ENCODE data around the gene CCHCR1. TPM values are rescaled to one million over a fixed set of nuclear protein-coding genes. Genes with fewer than 3 reads are reported as not detected.

CCHCR1 gene
- total and polyA plus RNA-seq, 2 experiments from 2014 or later, result 19.8 to 46.7 TPM

DNA sequence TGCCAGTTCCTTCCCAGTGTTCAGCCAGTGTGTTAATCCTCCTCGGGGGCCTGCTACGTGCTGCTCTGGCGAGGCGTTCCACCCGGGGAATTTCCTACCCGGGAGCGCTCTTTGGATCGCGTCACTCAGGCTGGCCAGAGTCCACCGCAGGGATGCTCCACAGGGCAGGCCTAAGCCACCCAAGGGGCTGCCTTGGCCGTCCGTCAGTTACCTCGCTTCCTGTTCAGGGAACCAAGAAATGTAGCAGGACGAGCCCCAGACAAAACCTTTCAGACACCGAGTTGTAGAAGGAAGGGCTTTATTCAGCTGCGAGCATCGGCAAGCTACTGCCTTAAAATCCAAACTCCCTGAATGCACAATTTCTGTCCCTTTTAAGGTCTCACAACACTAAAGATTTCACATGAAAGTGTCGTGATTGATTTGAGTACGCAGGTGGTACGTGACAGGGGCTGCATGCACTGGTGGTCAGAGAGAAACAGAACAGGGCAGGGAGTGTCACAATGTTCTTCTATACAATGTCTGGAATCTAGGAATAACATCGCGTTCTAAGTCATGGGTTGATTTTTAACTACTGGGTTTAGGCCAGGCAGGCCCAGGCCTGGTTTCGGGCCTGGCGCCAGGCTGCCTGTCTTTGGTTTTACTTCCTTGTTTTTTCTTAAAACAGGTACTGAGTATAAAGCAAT, 28.6 kb upstream of the CCHCR1 start:
- no peak overlapping the region for H3K4me2 ChIP-seq
- H3K9me2 ChIP-seq (ENCODE audit: insufficient read depth), result no peaks in the 10 kb centered on the region
- H3K4me1 ChIP-seq (ENCODE audit: insufficient read depth), result peaks cover 44% of the 10 kb centered on the region
- no peak overlapping the region; the same call in 2 of the 3 replicates for H3K4me3 Mint-ChIP-seq
- no peak for DNase-seq (ENCODE audit: low spot score)
- H3K79me2 ChIP-seq (replicated peaks; ENCODE audit: insufficient read depth), result no peaks in the 10 kb centered on the region; the same call in 1 of the 2 replicates
- H3K27me3 ChIP-seq (ENCODE audit: insufficient read depth), result no peaks in the 10 kb centered on the region
- H3K36me3 Mint-ChIP-seq (ENCODE audit: low read depth), result peaks cover 3% of the 10 kb centered on the region; the same call in 2 of the 3 replicates
- H3K4me3 ChIP-seq, result no peak overlapping the region
- peaks cover 3% of the 10 kb centered on the region for H3K27me3 Mint-ChIP-seq (ENCODE audit: insufficient read depth, low read depth, poor library complexity)
- H3K36me3 ChIP-seq (ENCODE audit: insufficient read depth), result no peaks in the 10 kb centered on the region; the same call in 1 of the 2 replicates
- H3K4me1 Mint-ChIP-seq, result peaks cover 32% of the 10 kb centered on the region
- H3K27ac Mint-ChIP-seq, result no peak overlapping the region
- no peak for ATAC-seq
- no peak overlapping the region for H3K27ac ChIP-seq (ENCODE audit: low read depth)
- no peaks in the 10 kb centered on the region for H4K20me1 ChIP-seq (replicated peaks; ENCODE audit: insufficient read depth)
- no peak overlapping the region for H2AFZ ChIP-seq
- 0 out of 3 replicates have a peak, but pooled peaks cover 4% of the 10 kb centered on the region for H3K9me3 Mint-ChIP-seq
- TF ChIP-seq NANOG (IDR thresholded peaks at IDR 0.05; ENCODE audit: borderline replicate concordance) (no peak), EZH2phosphoT487 (IDR thresholded peaks at IDR 0.05; ENCODE audit: unreplicated experiment) (no peak), ZNF331 (CRISPR knock-in tag; IDR thresholded peaks at IDR 0.05; ENCODE audit: low read depth) (no peak), CREB1 (CRISPR knock-in tag; IDR thresholded peaks at IDR 0.05; ENCODE audit: low read depth) (no peak), EZH2 (IDR thresholded peaks at IDR 0.05; ENCODE audit: low read depth, unreplicated experiment) (no peak), STAT1 (IDR thresholded peaks at IDR 0.05; ENCODE audit: unreplicated experiment) (no peak), JUNB (IDR thresholded peaks at IDR 0.05; ENCODE audit: unreplicated experiment) (no peak), ZNF114 (CRISPR knock-in tag; IDR thresholded peaks at IDR 0.05) (no peak), POLR2AphosphoS5 (IDR thresholded peaks at IDR 0.05; ENCODE audit: low read depth) (no peak)
- TF ChIP-seq, protein P1, sequence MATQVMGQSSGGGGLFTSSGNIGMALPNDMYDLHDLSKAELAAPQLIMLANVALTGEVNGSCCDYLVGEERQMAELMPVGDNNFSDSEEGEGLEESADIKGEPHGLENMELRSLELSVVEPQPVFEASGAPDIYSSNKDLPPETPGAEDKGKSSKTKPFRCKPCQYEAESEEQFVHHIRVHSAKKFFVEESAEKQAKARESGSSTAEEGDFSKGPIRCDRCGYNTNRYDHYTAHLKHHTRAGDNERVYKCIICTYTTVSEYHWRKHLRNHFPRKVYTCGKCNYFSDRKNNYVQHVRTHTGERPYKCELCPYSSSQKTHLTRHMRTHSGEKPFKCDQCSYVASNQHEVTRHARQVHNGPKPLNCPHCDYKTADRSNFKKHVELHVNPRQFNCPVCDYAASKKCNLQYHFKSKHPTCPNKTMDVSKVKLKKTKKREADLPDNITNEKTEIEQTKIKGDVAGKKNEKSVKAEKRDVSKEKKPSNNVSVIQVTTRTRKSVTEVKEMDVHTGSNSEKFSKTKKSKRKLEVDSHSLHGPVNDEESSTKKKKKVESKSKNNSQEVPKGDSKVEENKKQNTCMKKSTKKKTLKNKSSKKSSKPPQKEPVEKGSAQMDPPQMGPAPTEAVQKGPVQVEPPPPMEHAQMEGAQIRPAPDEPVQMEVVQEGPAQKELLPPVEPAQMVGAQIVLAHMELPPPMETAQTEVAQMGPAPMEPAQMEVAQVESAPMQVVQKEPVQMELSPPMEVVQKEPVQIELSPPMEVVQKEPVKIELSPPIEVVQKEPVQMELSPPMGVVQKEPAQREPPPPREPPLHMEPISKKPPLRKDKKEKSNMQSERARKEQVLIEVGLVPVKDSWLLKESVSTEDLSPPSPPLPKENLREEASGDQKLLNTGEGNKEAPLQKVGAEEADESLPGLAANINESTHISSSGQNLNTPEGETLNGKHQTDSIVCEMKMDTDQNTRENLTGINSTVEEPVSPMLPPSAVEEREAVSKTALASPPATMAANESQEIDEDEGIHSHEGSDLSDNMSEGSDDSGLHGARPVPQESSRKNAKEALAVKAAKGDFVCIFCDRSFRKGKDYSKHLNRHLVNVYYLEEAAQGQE (IDR thresholded peaks at IDR 0.05; ENCODE audit: unreplicated experiment), result no peak
- TF ChIP-seq, protein P2, sequence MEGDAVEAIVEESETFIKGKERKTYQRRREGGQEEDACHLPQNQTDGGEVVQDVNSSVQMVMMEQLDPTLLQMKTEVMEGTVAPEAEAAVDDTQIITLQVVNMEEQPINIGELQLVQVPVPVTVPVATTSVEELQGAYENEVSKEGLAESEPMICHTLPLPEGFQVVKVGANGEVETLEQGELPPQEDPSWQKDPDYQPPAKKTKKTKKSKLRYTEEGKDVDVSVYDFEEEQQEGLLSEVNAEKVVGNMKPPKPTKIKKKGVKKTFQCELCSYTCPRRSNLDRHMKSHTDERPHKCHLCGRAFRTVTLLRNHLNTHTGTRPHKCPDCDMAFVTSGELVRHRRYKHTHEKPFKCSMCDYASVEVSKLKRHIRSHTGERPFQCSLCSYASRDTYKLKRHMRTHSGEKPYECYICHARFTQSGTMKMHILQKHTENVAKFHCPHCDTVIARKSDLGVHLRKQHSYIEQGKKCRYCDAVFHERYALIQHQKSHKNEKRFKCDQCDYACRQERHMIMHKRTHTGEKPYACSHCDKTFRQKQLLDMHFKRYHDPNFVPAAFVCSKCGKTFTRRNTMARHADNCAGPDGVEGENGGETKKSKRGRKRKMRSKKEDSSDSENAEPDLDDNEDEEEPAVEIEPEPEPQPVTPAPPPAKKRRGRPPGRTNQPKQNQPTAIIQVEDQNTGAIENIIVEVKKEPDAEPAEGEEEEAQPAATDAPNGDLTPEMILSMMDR (conservative IDR thresholded peaks at IDR 0.05; ENCODE audit: low read depth in 2 of 2), result no peak
- TF ChIP-seq, protein P3, sequence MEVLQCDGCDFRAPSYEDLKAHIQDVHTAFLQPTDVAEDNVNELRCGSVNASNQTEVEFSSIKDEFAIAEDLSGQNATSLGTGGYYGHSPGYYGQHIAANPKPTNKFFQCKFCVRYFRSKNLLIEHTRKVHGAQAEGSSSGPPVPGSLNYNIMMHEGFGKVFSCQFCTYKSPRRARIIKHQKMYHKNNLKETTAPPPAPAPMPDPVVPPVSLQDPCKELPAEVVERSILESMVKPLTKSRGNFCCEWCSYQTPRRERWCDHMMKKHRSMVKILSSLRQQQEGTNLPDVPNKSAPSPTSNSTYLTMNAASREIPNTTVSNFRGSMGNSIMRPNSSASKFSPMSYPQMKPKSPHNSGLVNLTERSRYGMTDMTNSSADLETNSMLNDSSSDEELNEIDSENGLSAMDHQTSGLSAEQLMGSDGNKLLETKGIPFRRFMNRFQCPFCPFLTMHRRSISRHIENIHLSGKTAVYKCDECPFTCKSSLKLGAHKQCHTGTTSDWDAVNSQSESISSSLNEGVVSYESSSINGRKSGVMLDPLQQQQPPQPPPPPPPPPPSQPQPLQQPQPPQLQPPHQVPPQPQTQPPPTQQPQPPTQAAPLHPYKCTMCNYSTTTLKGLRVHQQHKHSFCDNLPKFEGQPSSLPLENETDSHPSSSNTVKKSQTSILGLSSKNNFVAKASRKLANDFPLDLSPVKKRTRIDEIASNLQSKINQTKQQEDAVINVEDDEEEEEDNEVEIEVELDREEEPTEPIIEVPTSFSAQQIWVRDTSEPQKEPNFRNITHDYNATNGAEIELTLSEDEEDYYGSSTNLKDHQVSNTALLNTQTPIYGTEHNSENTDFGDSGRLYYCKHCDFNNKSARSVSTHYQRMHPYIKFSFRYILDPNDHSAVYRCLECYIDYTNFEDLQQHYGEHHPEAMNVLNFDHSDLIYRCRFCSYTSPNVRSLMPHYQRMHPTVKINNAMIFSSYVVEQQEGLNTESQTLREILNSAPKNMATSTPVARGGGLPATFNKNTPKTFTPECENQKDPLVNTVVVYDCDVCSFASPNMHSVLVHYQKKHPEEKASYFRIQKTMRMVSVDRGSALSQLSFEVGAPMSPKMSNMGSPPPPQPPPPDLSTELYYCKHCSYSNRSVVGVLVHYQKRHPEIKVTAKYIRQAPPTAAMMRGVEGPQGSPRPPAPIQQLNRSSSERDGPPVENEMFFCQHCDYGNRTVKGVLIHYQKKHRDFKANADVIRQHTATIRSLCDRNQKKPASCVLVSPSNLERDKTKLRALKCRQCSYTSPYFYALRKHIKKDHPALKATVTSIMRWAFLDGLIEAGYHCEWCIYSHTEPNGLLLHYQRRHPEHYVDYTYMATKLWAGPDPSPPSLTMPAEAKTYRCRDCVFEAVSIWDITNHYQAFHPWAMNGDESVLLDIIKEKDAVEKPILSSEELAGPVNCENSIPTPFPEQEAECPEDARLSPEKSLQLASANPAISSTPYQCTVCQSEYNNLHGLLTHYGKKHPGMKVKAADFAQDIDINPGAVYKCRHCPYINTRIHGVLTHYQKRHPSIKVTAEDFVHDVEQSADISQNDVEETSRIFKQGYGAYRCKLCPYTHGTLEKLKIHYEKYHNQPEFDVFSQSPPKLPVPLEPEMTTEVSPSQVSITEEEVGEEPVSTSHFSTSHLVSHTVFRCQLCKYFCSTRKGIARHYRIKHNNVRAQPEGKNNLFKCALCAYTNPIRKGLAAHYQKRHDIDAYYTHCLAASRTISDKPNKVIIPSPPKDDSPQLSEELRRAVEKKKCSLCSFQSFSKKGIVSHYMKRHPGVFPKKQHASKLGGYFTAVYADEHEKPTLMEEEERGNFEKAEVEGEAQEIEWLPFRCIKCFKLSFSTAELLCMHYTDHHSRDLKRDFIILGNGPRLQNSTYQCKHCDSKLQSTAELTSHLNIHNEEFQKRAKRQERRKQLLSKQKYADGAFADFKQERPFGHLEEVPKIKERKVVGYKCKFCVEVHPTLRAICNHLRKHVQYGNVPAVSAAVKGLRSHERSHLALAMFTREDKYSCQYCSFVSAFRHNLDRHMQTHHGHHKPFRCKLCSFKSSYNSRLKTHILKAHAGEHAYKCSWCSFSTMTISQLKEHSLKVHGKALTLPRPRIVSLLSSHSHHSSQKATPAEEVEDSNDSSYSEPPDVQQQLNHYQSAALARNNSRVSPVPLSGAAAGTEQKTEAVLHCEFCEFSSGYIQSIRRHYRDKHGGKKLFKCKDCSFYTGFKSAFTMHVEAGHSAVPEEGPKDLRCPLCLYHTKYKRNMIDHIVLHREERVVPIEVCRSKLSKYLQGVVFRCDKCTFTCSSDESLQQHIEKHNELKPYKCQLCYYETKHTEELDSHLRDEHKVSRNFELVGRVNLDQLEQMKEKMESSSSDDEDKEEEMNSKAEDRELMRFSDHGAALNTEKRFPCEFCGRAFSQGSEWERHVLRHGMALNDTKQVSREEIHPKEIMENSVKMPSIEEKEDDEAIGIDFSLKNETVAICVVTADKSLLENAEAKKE (CRISPR knock-in tag; IDR thresholded peaks at IDR 0.05), result no peak
- TF ChIP-seq, protein P4, sequence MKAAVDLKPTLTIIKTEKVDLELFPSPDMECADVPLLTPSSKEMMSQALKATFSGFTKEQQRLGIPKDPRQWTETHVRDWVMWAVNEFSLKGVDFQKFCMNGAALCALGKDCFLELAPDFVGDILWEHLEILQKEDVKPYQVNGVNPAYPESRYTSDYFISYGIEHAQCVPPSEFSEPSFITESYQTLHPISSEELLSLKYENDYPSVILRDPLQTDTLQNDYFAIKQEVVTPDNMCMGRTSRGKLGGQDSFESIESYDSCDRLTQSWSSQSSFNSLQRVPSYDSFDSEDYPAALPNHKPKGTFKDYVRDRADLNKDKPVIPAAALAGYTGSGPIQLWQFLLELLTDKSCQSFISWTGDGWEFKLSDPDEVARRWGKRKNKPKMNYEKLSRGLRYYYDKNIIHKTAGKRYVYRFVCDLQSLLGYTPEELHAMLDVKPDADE (IDR thresholded peaks at IDR 0.05), result no peak
- no peaks in the 10 kb centered on the region for H3F3A ChIP-seq (replicated peaks; ENCODE audit: low read depth)
